HepG2 (cell line): Measurements from ENCODE around the gene PLIN5. TPM values are rescaled to one million over a fixed set of nuclear protein-coding genes. Genes with fewer than 3 reads are reported as not detected.

Experiments used
- ATAC-seq: fragments of 200-7000 bp; cut with Tn5 transposase; 3 replicates; pipeline ENCODE4 v1.9.1; 2020; ENCODE audit warnings: mild to moderate bottlenecking, moderate library complexity
- BruUV-seq: library from RNA; stranded (reverse); fragments of 400-500 nt; replicated peaks from 2 replicates; lab custom pipeline; 2021; lab: Mats Ljungman, UMichigan
- CTCF ChIA-PET: fragments of 300-600 bp; formaldehyde crosslinking; extraction: SDS; loops from one replicate; lab custom pipeline; 2021; ENCODE audit warnings: low total read pairs, inconsistent platforms, low intra/inter-chr PET ratio; lab: Yijun Ruan, JAX
- POLR2A ChIA-PET: fragments of 350-600 bp; sonication (Branson Sonifier 250); formaldehyde crosslinking; loops from one replicate; lab custom pipeline; 2020; ENCODE audit warnings: antibody characterized with exemption, inconsistent platforms; lab: Yijun Ruan, JAX
- DNase-seq: peaks from one replicate; pipeline ENCODE4 v3.0.0-alpha.2; 2015; ENCODE audit warnings: low spot score
- FAIRE-seq: peaks from 3 replicates; lab custom pipeline; 2011; peaks lifted over from hg19 to GRCh38; lab: Jason Lieb, UNC
- H2AFZ ChIP-seq: one replicate; pipeline ENCODE4 v1.6.1; 2011; ENCODE audit warnings: low read length, inconsistent platforms
- H3K27ac ChIP-seq: fragments of 300-600 bp; 3 replicates; pipeline ENCODE4 v1.8.0; 2011; ENCODE audit warnings: mixed run types, mild to moderate bottlenecking, mixed read lengths, low read length, inconsistent platforms; ENCODE audit not compliant: insufficient read depth; ENCODE audit errors: extremely low read length
- H3K27me3 ChIP-seq, 2 experiments: fragments of 200-600 bp in 1 of 2; 2 replicates in 1 of 2; 3 replicates in 1 of 2; pipeline versions ENCODE4 v1.6.0 to v1.8.0; 2011; ENCODE audit warnings: low read length in 2 of 2, mild to moderate bottlenecking in 2 of 2, moderate library complexity in 2 of 2, inconsistent platforms in 1 of 2; ENCODE audit not compliant: insufficient read depth in 2 of 2, control insufficient read depth in 1 of 2
- H3K36me3 ChIP-seq, 2 experiments: fragments of 200-600 bp in 1 of 2; replicated peaks in 1 of 2; 2 replicates in 1 of 2; 3 replicates in 1 of 2; pipeline versions ENCODE4 v1.5.1 to v1.8.0; 2011; ENCODE audit warnings: low read length in 2 of 2, inconsistent platforms in 1 of 2; ENCODE audit not compliant: insufficient read depth in 2 of 2, control insufficient read depth in 1 of 2
- H3K4me1 ChIP-seq: 2 replicates; pipeline ENCODE4 v1.5.1; 2012; ENCODE audit warnings: low read length, inconsistent platforms; ENCODE audit not compliant: insufficient read depth
- H3K4me2 ChIP-seq: 2 replicates; pipeline ENCODE4 v1.6.0; 2011; ENCODE audit warnings: low read depth, low read length, inconsistent platforms
- H3K4me3 ChIP-seq, 3 experiments: fragments of 200-600 bp in 1 of 3; sonication (generic), shearing (Covaris generic) in 1 of 3; replicated peaks in 1 of 3; 2 replicates each; pipeline ENCODE4 v1.5.1; 2011 to 2016; ENCODE audit warnings: low read length in 3 of 3, inconsistent platforms in 2 of 3, low read depth in 2 of 3, mild to moderate bottlenecking in 2 of 3, control low read depth in 1 of 3, mixed read lengths in 1 of 3; ENCODE audit not compliant: insufficient read depth in 1 of 3
- H3K79me2 ChIP-seq: one replicate; pipeline ENCODE4 v1.6.1; 2011; ENCODE audit warnings: low read length, inconsistent platforms; ENCODE audit not compliant: insufficient read depth
- H3K9ac ChIP-seq: 2 replicates; pipeline ENCODE4 v1.6.0; 2011; ENCODE audit warnings: mild to moderate bottlenecking, low read depth, low read length, inconsistent platforms; ENCODE audit not compliant: insufficient read depth
- H3K9me3 ChIP-seq: 2 replicates; pipeline ENCODE4 v1.5.1; 2012; ENCODE audit warnings: mild to moderate bottlenecking, low read length
- H4K20me1 ChIP-seq: 2 replicates; pipeline ENCODE4 v1.6.0; 2011; ENCODE audit warnings: inconsistent platforms, mild to moderate bottlenecking, low read length, moderate library complexity; ENCODE audit not compliant: insufficient read depth
- AGO2 ChIP-seq: fragments of 200-400 bp; formaldehyde crosslinking; optimal IDR thresholded peaks from 2 replicates; pipeline ENCODE3; 2017; ENCODE audit warnings: mild to moderate bottlenecking, low read depth, low read length, moderate library complexity
- ARNT2 ChIP-seq: sonication (generic); formaldehyde crosslinking; IDR thresholded peaks from 2 replicates; pipeline ENCODE4 v1.8.0; 2022; ENCODE audit warnings: mild to moderate bottlenecking, low read depth, missing genetic modification reagents, moderate library complexity
- KMT2B ChIP-seq: IDR thresholded peaks from 2 replicates; pipeline ENCODE4 v1.6.1; 2016; ENCODE audit warnings: missing genetic modification reagents, missing compliant biosample characterization
- MXI1 ChIP-seq: IDR thresholded peaks from 3 replicates; pipeline ENCODE4 v1.6.1; 2012; ENCODE audit warnings: low read depth, low read length, inconsistent platforms, borderline replicate concordance
- POLR2A ChIP-seq, 2 experiments: IDR thresholded peaks; 2 replicates each; pipeline ENCODE4 v1.6.1; 2011; ENCODE audit warnings: low read depth in 2 of 2, low read length in 2 of 2, mild to moderate bottlenecking in 1 of 2, moderate library complexity in 1 of 2; ENCODE audit not compliant: insufficient read depth in 1 of 2
- POLR2G ChIP-seq: fragments of 200-400 bp; formaldehyde crosslinking; IDR thresholded peaks from 2 replicates; pipeline ENCODE4 v1.6.1; 2018; ENCODE audit warnings: mild to moderate bottlenecking, low read depth, low read length, moderate library complexity
- ZBTB40 ChIP-seq, 2 experiments: fragments of 450-650 bp in 1 of 2; sonication (generic) in 1 of 2; formaldehyde crosslinking in 1 of 2; IDR thresholded peaks; 2 replicates each; pipeline versions ENCODE4 v1.6.1 to v1.8.0; 2016 to 2022; ENCODE audit warnings: antibody characterized with exemption in 1 of 2, mild to moderate bottlenecking in 1 of 2, missing genetic modification reagents in 1 of 2
- ZNF354B ChIP-seq: sonication (generic); formaldehyde crosslinking; IDR thresholded peaks from 2 replicates; pipeline ENCODE4 v1.8.0; 2022; ENCODE audit warnings: mild to moderate bottlenecking, missing genetic modification reagents
- ZNF460 ChIP-seq: sonication (generic); formaldehyde crosslinking; IDR thresholded peaks from 2 replicates; pipeline ENCODE4 v1.5.1; 2020; ENCODE audit warnings: missing genetic modification reagents, mild to moderate bottlenecking, borderline replicate concordance
- ZNF552 ChIP-seq: sonication (generic); formaldehyde crosslinking; IDR thresholded peaks from 2 replicates; pipeline ENCODE4 v1.9.0; 2022; ENCODE audit warnings: missing genetic modification reagents, mild to moderate bottlenecking, borderline replicate concordance
- ZNF577 ChIP-seq: sonication (generic); formaldehyde crosslinking; IDR thresholded peaks from 2 replicates; pipeline ENCODE4 v1.4.0; 2020; ENCODE audit warnings: mild to moderate bottlenecking, low read depth, missing genetic modification reagents, borderline replicate concordance
- WGBS: methylation state at CpG from one replicate; pipeline ENCODE4 v1.1.6; 2017; ENCODE audit warnings: low lambda C conversion rate; 5-methylcytosine and 5-hydroxymethylcytosine counted together
- in situ Hi-C: cut with HindIII; loops from 2 replicates; pipeline ENCODE4 v1.10.0; 2017; ENCODE audit warnings: low pct_unique_long_range_greater_than_20kb; ENCODE audit not compliant: extremely low pct_ligation_motif_present
- intact Hi-C: fragments of 100-400 bp; cut with micrococcal nuclease; formaldehyde crosslinking; loops from one replicate; pipeline ENCODE4 v1.10.0; 2022; ENCODE audit not compliant: unreplicated experiment
- polyA plus RNA-seq, 8 experiments: library from polyadenylated mRNA; depleted of rRNA in 3 of 8; stranded (reverse) in 7 of 8; unstranded in 1 of 8; fragments of >200 nt; fragmentation: Illumina TruSeq in 4 of 8; extraction: Trizol in 4 of 8; gene quantifications; 2 replicates each; pipeline versions ENCODE4 v1.2.1 to v1.2.3, GENCODE V29; 2011 to 2016; ENCODE audit warnings: low read depth in 4 of 8, missing spikeins in 1 of 8, mixed read lengths in 1 of 8; ENCODE audit not compliant: insufficient read depth in 1 of 8
- total RNA-seq, 5 experiments: library from RNA; depleted of rRNA; stranded (reverse); fragments of >200 nt; fragmentation: Illumina TruSeq; extraction: Trizol; gene quantifications; 2 replicates each; pipeline ENCODE4 v1.2.3, GENCODE V29; 2016; ENCODE audit warnings: low read depth in 1 of 5

The PLIN5 gene
- total and polyA plus RNA-seq, 2 of the 13 experiments (the other 11 are each of a cell fraction or from before 2014, with no cell fraction given) = 1.8 to 4.8 TPM

- 96% methylated on average over 10 of the region's 17 CpGs for WGBS
- H3K27ac ChIP-seq = no peak overlapping the region
- no peak for FAIRE-seq
- ATAC-seq = no peak
- ChIA-PET CTCF (no interaction called here), POLR2A (no interaction called here)
- no peak overlapping the region for H2AFZ ChIP-seq
- H3K9ac ChIP-seq = no peak overlapping the region
- H3K4me1 ChIP-seq = no peaks in the 10 kb centered on the region
- no TSS peak for BruUV-seq
- H3K4me2 ChIP-seq = no peak overlapping the region
- no peaks in the 10 kb centered on the region for H3K27me3 ChIP-seq
- H3K36me3 ChIP-seq = peaks cover 0 to under 1% of the 10 kb centered on the region in 2 experiments; a peak in 2 of 5 replicates
- H4K20me1 ChIP-seq = no peaks in the 10 kb centered on the region
- no peak for TF ChIP-seq MXI1
- TF ChIP-seq ZNF460 (CRISPR knock-in tag) = no peak
- TF ChIP-seq ZNF354B = no peak
- TF ChIP-seq AGO2 = peak; percentile 75
- no peak for TF ChIP-seq ARNT2 (CRISPR knock-in tag)
- no peak for TF ChIP-seq ZNF552
- TF ChIP-seq POLR2A (IDR thresholded peaks at IDR 0.05; ENCODE audit: insufficient read depth in 1 of 2, low read depth in 2 of 2, low read length in 2 of 2) = 0 out of 4 replicates have a peak, but pooled peaks of 1 of the 2 experiments have one; percentile 13
- TF ChIP-seq POLR2G = 0 out of 2 replicates have a peak, but pooled peaks have one; percentile 24
- no peak for TF ChIP-seq ZNF577 (CRISPR knock-in tag)
- intact Hi-C loops = no loop called here
- no peak for DNase-seq
- H3K79me2 ChIP-seq = no peaks in the 10 kb centered on the region
- no peaks in the 10 kb centered on the region for H3K9me3 ChIP-seq
- H3K4me3 ChIP-seq = no peak overlapping the region
- in situ Hi-C loops = no loop called here
Observed at GRCh38 chr19:4507804-4508203, 27.2 kb downstream of the PLIN5 start.

- DNase-seq (no peak), FAIRE-seq (no peak), ATAC-seq (no peak)
- 100% methylated on average over 4 of the region's 12 CpGs for WGBS
- no peaks in the 10 kb centered on the region for H3K4me1 ChIP-seq
- no peak overlapping the region for H3K27ac ChIP-seq
- ChIA-PET POLR2A (no interaction called here), CTCF (no interaction called here)
- H2AFZ ChIP-seq = no peak overlapping the region
- H3K4me2 ChIP-seq = no peak overlapping the region
- no peak overlapping the region for H3K9ac ChIP-seq
- intact Hi-C loops (no loop called here), in situ Hi-C loops (no loop called here)
- no peaks in the 10 kb centered on the region for H4K20me1 ChIP-seq
- H3K79me2 ChIP-seq = no peaks in the 10 kb centered on the region
- no peaks in the 10 kb centered on the region for H3K9me3 ChIP-seq
- H3K4me3 ChIP-seq = no peak overlapping the region
- BruUV-seq = no TSS peak
- peaks cover 3 to 7% of the 10 kb centered on the region in 2 experiments; a peak in 2 of 5 replicates for H3K36me3 ChIP-seq
- H3K27me3 ChIP-seq = no peaks in the 10 kb centered on the region
- TF ChIP-seq ZBTB40 (IDR thresholded peaks at IDR 0.05) (no peak), ZBTB40 (CRISPR knock-in tag; IDR thresholded peaks at IDR 0.05) (no peak), KMT2B (CRISPR knock-in tag) (no peak)
Observed at GRCh38 chr19:4507150-4507452, 27.9 kb downstream of the PLIN5 start.
